K562 (cell line): ENCODE data around the gene SRF. TPM values are rescaled to one million over a fixed set of nuclear protein-coding genes. Genes with fewer than 3 reads are reported as not detected.

Experiments
- CBFA2T2 ChIP-seq: fragments of 450-650 bp; conservative IDR thresholded peaks from 2 replicates; pipeline ENCODE4 v1.6.1; 2017; ENCODE audit warnings: mild to moderate bottlenecking
- EGR1 ChIP-seq: fragments of 450-650 bp; conservative IDR thresholded peaks from 2 replicates; pipeline ENCODE4 v1.6.1; 2017; ENCODE audit warnings: mild to moderate bottlenecking
- HIVEP1 ChIP-seq: fragments of 250-450 bp; sonication (Bioruptor Pico); IDR thresholded peaks from 2 replicates; pipeline ENCODE4 v1.4.0; 2020; ENCODE audit warnings: mild to moderate bottlenecking
- KDM1A ChIP-seq, 2 experiments: fragments of 450-650 bp; IDR thresholded peaks; 2 replicates each; pipeline ENCODE4 v1.6.1; 2016; ENCODE audit warnings: mild to moderate bottlenecking in 2 of 2
- SUPT5H ChIP-seq: fragments of 450-650 bp; IDR thresholded peaks from 2 replicates; pipeline ENCODE4 v1.6.1; 2016
- TAF15 ChIP-seq: fragments of 200-400 bp; formaldehyde crosslinking; IDR thresholded peaks from 2 replicates; pipeline ENCODE4 v1.6.1; 2017; ENCODE audit warnings: mild to moderate bottlenecking, low read depth, low read length, moderate library complexity
- TCF7 ChIP-seq: sonication (generic); IDR thresholded peaks from 2 replicates; pipeline ENCODE4 v1.6.1; 2016; ENCODE audit warnings: antibody characterized with exemption, borderline replicate concordance
- ZNF639 ChIP-seq, 2 experiments: fragments of 200-800 bp in 1 of 2; sonication (Bioruptor generic) in 1 of 2; sonication (generic) in 1 of 2; formaldehyde crosslinking in 1 of 2; IDR thresholded peaks in 1 of 2; conservative IDR thresholded peaks in 1 of 2; 2 replicates each; pipeline versions ENCODE4 v1.5.0 to v1.6.1; 2016 to 2020; ENCODE audit warnings: missing compliant biosample characterization in 1 of 2, missing genetic modification characterization in 1 of 2, missing genetic modification reagents in 1 of 2
- ZNF655 ChIP-seq: fragments of 250-450 bp; sonication (Bioruptor Pico); IDR thresholded peaks from 2 replicates; pipeline ENCODE4 v1.5.0; 2021
- polyA plus RNA-seq, 8 experiments: library from polyadenylated mRNA; depleted of rRNA in 4 of 8; stranded (reverse) in 5 of 8; unstranded in 3 of 8; fragments of >200 nt; fragmentation: Nextera tagmentation in 2 of 8; fragmentation: Illumina TruSeq in 1 of 8; extraction: Ambion mirVana in 2 of 8; extraction: Trizol in 1 of 8; gene quantifications; 2 replicates each; pipeline versions ENCODE4 v1.2.1 to v1.2.3, GENCODE V29; 2011 to 2014; ENCODE audit warnings: inconsistent platforms in 1 of 8, missing spikeins in 1 of 8
- total RNA-seq, 7 experiments: library from RNA; depleted of rRNA in 6 of 7; stranded (reverse); fragments of >200 nt in 6 of 7; fragmentation: Illumina TruSeq in 2 of 7; extraction: Trizol in 2 of 7; gene quantifications; 2 replicates each; pipeline versions ENCODE4 v1.2.1 to v1.2.3, GENCODE V29; 2011 to 2021; ENCODE audit warnings: low replicate concordance in 1 of 7
- TF ChIP-seq, protein P1 (sequence below): fragments of 250-450 bp; sonication (Bioruptor Pico); IDR thresholded peaks from 2 replicates; pipeline ENCODE4 v1.8.0; 2022; ENCODE audit warnings: inconsistent platforms, mild to moderate bottlenecking, moderate library complexity, borderline replicate concordance
- TF ChIP-seq, protein P2 (sequence below): fragments of 450-650 bp; IDR thresholded peaks from 2 replicates; pipeline ENCODE4 v1.6.1; 2016; ENCODE audit warnings: mild to moderate bottlenecking, moderate library complexity

The SRF gene
- total and polyA plus RNA-seq, 9 of the 15 experiments (the other 6 are each of a cell fraction or from before 2014, with no cell fraction given), result 2.5 to 37.0 (median 24.6) TPM

DNA sequence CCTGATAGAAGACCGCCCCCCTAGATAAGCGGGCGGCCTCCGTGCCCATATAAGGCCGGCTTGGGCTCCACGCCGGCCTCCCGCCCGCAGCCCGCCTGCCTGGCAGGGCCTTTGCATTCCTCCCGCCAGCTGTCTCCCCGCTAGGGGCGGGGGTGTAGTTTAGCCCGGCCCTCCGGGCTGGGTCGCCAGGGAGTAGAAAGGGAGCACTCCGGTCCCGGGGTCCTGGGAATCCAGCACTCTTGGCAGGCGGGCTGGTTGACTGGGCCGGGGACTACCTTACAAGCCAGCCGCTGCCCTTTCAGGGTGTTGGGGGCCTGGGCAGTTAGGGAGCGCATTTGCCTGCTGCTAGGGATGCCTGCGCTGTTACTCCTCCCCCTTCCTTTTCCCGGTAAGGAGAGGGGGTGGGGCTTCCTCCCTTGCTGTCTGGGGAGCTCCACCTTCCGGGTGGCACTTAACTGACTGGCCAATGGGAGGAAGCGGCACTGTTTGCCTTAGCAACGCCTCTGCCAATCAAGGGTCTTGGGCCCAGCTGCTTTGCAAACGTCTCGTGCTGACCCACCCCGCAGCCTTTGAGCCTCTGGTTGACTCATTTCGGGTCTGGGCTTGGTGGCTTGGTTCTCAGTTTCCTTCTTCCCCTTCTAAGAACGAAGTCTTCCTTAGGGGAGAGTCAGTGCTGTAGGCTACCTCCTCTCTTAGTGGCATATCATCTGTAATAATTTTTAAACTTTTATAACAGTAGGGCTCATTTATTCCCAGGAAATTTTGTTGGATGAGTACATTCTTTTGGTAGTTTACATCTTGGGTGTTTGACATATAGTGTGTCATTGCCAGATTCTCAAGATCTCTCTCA, 3.4 kb downstream of the SRF start (continued):
- TF ChIP-seq, protein P1, sequence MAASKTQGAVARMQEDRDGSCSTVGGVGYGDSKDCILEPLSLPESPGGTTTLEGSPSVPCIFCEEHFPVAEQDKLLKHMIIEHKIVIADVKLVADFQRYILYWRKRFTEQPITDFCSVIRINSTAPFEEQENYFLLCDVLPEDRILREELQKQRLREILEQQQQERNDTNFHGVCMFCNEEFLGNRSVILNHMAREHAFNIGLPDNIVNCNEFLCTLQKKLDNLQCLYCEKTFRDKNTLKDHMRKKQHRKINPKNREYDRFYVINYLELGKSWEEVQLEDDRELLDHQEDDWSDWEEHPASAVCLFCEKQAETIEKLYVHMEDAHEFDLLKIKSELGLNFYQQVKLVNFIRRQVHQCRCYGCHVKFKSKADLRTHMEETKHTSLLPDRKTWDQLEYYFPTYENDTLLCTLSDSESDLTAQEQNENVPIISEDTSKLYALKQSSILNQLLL (CRISPR knock-in tag), result peak; percentile 38; the same call in 1 of the 2 replicates
- TF ChIP-seq CBFA2T2, result no peak
- peak; percentile 61 for TF ChIP-seq EGR1
- TF ChIP-seq SUPT5H, result no peak
- no peak for TF ChIP-seq TAF15
- peak; percentile 4; the same call in 1 of the 2 replicates for TF ChIP-seq HIVEP1 (CRISPR knock-in tag)
- TF ChIP-seq, protein P2, sequence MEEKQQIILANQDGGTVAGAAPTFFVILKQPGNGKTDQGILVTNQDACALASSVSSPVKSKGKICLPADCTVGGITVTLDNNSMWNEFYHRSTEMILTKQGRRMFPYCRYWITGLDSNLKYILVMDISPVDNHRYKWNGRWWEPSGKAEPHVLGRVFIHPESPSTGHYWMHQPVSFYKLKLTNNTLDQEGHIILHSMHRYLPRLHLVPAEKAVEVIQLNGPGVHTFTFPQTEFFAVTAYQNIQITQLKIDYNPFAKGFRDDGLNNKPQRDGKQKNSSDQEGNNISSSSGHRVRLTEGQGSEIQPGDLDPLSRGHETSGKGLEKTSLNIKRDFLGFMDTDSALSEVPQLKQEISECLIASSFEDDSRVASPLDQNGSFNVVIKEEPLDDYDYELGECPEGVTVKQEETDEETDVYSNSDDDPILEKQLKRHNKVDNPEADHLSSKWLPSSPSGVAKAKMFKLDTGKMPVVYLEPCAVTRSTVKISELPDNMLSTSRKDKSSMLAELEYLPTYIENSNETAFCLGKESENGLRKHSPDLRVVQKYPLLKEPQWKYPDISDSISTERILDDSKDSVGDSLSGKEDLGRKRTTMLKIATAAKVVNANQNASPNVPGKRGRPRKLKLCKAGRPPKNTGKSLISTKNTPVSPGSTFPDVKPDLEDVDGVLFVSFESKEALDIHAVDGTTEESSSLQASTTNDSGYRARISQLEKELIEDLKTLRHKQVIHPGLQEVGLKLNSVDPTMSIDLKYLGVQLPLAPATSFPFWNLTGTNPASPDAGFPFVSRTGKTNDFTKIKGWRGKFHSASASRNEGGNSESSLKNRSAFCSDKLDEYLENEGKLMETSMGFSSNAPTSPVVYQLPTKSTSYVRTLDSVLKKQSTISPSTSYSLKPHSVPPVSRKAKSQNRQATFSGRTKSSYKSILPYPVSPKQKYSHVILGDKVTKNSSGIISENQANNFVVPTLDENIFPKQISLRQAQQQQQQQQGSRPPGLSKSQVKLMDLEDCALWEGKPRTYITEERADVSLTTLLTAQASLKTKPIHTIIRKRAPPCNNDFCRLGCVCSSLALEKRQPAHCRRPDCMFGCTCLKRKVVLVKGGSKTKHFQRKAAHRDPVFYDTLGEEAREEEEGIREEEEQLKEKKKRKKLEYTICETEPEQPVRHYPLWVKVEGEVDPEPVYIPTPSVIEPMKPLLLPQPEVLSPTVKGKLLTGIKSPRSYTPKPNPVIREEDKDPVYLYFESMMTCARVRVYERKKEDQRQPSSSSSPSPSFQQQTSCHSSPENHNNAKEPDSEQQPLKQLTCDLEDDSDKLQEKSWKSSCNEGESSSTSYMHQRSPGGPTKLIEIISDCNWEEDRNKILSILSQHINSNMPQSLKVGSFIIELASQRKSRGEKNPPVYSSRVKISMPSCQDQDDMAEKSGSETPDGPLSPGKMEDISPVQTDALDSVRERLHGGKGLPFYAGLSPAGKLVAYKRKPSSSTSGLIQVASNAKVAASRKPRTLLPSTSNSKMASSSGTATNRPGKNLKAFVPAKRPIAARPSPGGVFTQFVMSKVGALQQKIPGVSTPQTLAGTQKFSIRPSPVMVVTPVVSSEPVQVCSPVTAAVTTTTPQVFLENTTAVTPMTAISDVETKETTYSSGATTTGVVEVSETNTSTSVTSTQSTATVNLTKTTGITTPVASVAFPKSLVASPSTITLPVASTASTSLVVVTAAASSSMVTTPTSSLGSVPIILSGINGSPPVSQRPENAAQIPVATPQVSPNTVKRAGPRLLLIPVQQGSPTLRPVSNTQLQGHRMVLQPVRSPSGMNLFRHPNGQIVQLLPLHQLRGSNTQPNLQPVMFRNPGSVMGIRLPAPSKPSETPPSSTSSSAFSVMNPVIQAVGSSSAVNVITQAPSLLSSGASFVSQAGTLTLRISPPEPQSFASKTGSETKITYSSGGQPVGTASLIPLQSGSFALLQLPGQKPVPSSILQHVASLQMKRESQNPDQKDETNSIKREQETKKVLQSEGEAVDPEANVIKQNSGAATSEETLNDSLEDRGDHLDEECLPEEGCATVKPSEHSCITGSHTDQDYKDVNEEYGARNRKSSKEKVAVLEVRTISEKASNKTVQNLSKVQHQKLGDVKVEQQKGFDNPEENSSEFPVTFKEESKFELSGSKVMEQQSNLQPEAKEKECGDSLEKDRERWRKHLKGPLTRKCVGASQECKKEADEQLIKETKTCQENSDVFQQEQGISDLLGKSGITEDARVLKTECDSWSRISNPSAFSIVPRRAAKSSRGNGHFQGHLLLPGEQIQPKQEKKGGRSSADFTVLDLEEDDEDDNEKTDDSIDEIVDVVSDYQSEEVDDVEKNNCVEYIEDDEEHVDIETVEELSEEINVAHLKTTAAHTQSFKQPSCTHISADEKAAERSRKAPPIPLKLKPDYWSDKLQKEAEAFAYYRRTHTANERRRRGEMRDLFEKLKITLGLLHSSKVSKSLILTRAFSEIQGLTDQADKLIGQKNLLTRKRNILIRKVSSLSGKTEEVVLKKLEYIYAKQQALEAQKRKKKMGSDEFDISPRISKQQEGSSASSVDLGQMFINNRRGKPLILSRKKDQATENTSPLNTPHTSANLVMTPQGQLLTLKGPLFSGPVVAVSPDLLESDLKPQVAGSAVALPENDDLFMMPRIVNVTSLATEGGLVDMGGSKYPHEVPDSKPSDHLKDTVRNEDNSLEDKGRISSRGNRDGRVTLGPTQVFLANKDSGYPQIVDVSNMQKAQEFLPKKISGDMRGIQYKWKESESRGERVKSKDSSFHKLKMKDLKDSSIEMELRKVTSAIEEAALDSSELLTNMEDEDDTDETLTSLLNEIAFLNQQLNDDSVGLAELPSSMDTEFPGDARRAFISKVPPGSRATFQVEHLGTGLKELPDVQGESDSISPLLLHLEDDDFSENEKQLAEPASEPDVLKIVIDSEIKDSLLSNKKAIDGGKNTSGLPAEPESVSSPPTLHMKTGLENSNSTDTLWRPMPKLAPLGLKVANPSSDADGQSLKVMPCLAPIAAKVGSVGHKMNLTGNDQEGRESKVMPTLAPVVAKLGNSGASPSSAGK, result no peak
- TF ChIP-seq KDM1A (IDR thresholded peaks at IDR 0.05), result no peak
- no peak for TF ChIP-seq TCF7
- TF ChIP-seq ZNF655 (CRISPR knock-in tag), result no peak
- no peak for TF ChIP-seq ZNF639 (CRISPR knock-in tag; conservative IDR thresholded peaks at IDR 0.05 in 1 of 2, IDR thresholded peaks at IDR 0.05 in 1 of 2)
